ENCODE measurements around the gene HBQ1.

- TF ChIP-seq EP300 (IDR thresholded peaks at IDR 0.05) (no peak), CTCF (IDR thresholded peaks at IDR 0.05) (no peak), POLR2A (IDR thresholded peaks at IDR 0.05; ENCODE audit: low read depth) (no peak), POLR2AphosphoS5 (IDR thresholded peaks at IDR 0.05) (no peak)
Observed at GRCh38 chr16:189604-190186, 9.4 kb downstream of the HBQ1 start.

All from esophagus muscularis mucosa (tissue), 4 donors.